ENCODE measurements around the gene ERBB2.
A peak's percentile ranks its signal among the peaks of the same experiment; 100 is the strongest.

The ERBB2 gene

DNA sequence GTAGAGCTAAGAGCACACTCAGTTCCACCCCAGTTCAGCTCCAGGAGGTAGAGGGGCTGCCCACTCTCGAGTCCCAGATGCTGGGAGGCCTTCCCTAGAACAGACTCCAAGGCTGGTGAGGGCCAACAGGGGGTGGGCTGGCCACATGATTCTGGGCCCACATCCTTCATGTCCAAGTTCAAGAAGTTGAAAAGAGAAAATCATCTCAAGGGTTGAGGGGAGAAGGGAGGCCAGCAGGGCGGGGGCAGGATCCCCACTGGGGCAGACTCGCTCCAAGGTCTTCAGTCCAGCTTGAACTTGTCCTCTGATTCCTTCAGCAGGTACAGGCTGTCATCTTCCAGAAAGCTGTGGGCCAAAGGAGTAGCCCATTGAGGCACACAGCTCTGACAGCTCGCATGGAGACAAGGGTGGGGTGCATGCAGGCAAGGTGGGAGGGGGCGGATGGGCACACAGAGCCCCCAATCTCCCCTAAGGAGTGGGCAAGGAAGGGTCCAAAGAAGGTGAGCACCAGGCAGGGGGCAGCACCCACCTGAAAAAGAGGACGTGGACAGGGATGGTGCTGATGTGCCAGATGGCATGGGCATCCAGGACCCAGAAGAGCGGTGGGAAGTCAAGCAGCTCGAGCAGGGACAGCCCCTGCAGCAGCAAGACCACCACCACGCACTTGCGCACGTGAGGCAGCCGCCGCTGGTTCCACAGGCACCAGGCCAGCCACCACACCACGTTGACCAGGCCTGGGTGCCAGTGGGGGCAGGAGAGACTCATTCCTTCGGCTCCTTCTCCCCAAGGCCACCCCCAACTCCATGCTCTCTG is 27.1 kb upstream of the ERBB2 start:
- TF ChIP-seq CTCF (IDR thresholded peaks at IDR 0.05; ENCODE audit: extremely low read depth, missing control alignments): no peak
- no peak for DNase-seq (ENCODE audit: low spot score)

GRCh38 chr17:39673335-39674081 is 26.4 kb upstream of the ERBB2 start:
- no peak for TF ChIP-seq CTCF (IDR thresholded peaks at IDR 0.05; ENCODE audit: extremely low read depth, missing control alignments)
- no peak for DNase-seq (ENCODE audit: low spot score)

- no peak for TF ChIP-seq CTCF (IDR thresholded peaks at IDR 0.05; ENCODE audit: extremely low read depth, missing control alignments)
- DNase-seq (ENCODE audit: low spot score): no peak
These were observed 25.7 kb upstream of the ERBB2 start for GRCh38 chr17:39674179-39674578.

DNA sequence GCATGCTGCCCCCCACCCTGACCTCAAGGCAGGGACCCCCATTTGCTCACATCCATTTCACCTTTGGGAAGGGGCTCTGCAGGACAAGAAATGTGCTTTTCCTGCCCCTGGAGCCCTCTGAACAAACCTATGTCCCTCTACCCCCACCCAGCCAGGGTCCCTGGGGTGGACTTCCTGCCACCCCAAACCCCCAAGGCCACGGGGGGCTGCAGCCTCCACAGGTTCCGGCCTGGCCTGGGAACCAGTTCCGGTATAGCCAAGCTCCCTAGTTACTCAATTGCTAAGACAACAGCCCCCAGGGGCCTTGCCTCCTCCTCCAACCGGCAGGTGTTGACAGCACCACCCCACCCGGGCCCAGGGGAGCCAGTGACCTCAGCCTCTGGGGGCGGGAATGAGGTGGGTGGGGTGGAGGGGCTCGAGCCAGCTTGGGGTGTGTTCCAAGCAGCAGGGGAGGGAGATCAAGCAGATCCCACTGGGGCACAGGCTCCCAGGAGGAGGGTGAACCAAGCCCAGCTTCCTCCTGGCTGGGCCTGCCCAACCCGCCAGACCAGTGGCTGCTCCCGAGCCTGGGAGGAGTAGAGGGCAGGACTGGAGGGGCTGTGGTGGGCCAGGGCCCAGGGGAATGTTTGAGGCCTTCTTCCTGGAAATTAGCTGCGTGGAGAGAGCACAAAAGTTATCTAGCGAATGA is 25.0 kb upstream of the ERBB2 start:
- DNase-seq (ENCODE audit: low spot score): peak; percentile 54
- no peak for TF ChIP-seq CTCF (IDR thresholded peaks at IDR 0.05; ENCODE audit: extremely low read depth, missing control alignments)

DNA sequence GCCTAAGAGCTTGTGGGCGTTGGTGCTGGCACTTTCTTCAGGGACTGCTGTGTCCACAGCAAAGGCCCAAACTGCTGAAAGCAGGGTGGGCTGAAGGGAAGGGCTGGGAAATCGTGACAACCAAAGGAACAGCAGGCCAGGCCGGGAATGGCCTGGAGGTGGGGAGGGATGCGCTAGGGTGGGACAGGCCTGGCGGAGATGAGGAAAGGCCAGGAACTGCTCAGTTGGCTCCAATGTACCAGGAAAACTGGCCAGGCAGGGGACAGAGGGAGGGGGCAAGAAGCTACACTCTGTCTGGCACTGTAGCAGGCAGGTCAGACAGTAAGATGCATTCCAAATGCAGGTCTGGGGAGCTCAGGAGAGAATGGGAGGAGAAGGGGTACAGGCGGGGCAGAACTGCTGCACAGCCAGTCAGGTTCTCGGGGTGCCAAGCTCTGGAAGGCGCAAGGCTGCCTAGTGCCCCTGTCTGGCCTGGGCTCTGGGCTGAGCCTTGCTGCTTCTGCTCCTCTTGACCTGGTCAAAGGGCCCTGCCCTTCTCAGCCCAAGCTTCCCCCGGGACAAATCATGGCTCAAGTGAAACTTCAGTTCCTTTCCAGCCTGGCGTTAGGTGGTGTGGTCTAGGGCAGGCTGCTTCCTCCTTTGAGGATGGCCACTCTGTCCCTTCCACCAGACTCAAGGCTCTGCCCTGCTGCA is 24.3 kb upstream of the ERBB2 start:
- no peak for TF ChIP-seq CTCF (IDR thresholded peaks at IDR 0.05; ENCODE audit: extremely low read depth, missing control alignments)

GRCh38 chr17:39676198-39676819 is 23.6 kb upstream of the ERBB2 start:
- no peak for TF ChIP-seq CTCF (IDR thresholded peaks at IDR 0.05; ENCODE audit: extremely low read depth, missing control alignments)
- peak; percentile 66 for DNase-seq (ENCODE audit: low spot score)

More for the DNA sequence above, 24.3 kb upstream of the ERBB2 start:
- DNase-seq (ENCODE audit: low spot score): no peak
